K562 (cell line): Measurements from ENCODE around the gene LAMB2. TPM values are rescaled to one million over a fixed set of nuclear protein-coding genes. Genes with fewer than 3 reads are reported as not detected.

ENCODE experiments used
- CREM ChIP-seq: IDR thresholded peaks from 2 replicates; pipeline ENCODE4 v1.6.1; 2014; ENCODE audit warnings: antibody characterized with exemption, low read depth
- CTCFL ChIP-seq: IDR thresholded peaks from 2 replicates; pipeline ENCODE4 v1.6.1; 2011; ENCODE audit warnings: borderline replicate concordance, low read depth, mild to moderate bottlenecking, moderate library complexity, low read length; ENCODE audit not compliant: insufficient read depth, poor library complexity, severe bottlenecking
- GTF2F1 ChIP-seq: IDR thresholded peaks from 2 replicates; pipeline ENCODE4 v1.6.1; 2011; ENCODE audit warnings: low read depth, low read length, improper control_type of control experiment
- HMG20A ChIP-seq: fragments of 450-650 bp; formaldehyde crosslinking; conservative IDR thresholded peaks from 2 replicates; pipeline ENCODE4 v1.4.0; 2020; ENCODE audit warnings: mild to moderate bottlenecking, mixed read lengths
- KAT7 ChIP-seq: sonication (generic); formaldehyde crosslinking; IDR thresholded peaks from 2 replicates; pipeline ENCODE4 v1.8.0; 2022; ENCODE audit warnings: missing genetic modification reagents, mild to moderate bottlenecking, borderline replicate concordance
- MIER1 ChIP-seq: fragments of 450-650 bp; IDR thresholded peaks from 2 replicates; pipeline ENCODE4 v1.6.1; 2016; ENCODE audit warnings: antibody characterized with exemption, mild to moderate bottlenecking, low read depth
- MNT ChIP-seq, 2 experiments: fragments of 450-650 bp; conservative IDR thresholded peaks; 2 replicates each; pipeline ENCODE4 v1.6.1; 2017; ENCODE audit warnings: mild to moderate bottlenecking in 2 of 2, moderate library complexity in 2 of 2
- MYBL2 ChIP-seq, 2 experiments: fragments of 450-650 bp in 1 of 2; sonication (generic) in 1 of 2; formaldehyde crosslinking in 1 of 2; IDR thresholded peaks; 2 replicates each; pipeline versions ENCODE4 v1.6.1 to v1.8.1; 2017 to 2022; ENCODE audit warnings: borderline replicate concordance in 1 of 2, inconsistent platforms in 1 of 2, low read depth in 1 of 2, mild to moderate bottlenecking in 1 of 2, missing genetic modification reagents in 1 of 2, moderate library complexity in 1 of 2
- NFATC3 ChIP-seq: fragments of 450-650 bp; IDR thresholded peaks from 2 replicates; pipeline ENCODE4 v1.6.1; 2017; ENCODE audit warnings: mild to moderate bottlenecking
- NFYB ChIP-seq: IDR thresholded peaks from 2 replicates; pipeline ENCODE4 v1.6.1; 2011; ENCODE audit warnings: mild to moderate bottlenecking, moderate library complexity; ENCODE audit not compliant: insufficient read length; ENCODE audit errors: extremely low read depth
- NONO ChIP-seq, 2 experiments: fragments of 200-400 bp in 1 of 2; fragments of 450-650 bp in 1 of 2; formaldehyde crosslinking in 1 of 2; IDR thresholded peaks; 2 replicates each; pipeline ENCODE4 v1.6.1; 2017; ENCODE audit warnings: low read depth in 2 of 2, mild to moderate bottlenecking in 2 of 2, moderate library complexity in 2 of 2, low read length in 1 of 2
- RB1 ChIP-seq: fragments of 450-650 bp; IDR thresholded peaks from 2 replicates; pipeline ENCODE4 v1.6.1; 2017; ENCODE audit warnings: low read depth, mild to moderate bottlenecking
- RBBP5 ChIP-seq: fragments of 200-600 bp; sonication (generic); IDR thresholded peaks from 2 replicates; pipeline ENCODE4 v1.6.1; 2012; ENCODE audit warnings: borderline replicate concordance, mild to moderate bottlenecking, low read length, control low read depth, inconsistent platforms; ENCODE audit not compliant: insufficient read depth, poor library complexity, severe bottlenecking
- SMAD1 ChIP-seq: fragments of 150-350 bp; IDR thresholded peaks from 2 replicates; pipeline ENCODE4 v1.6.1; 2014; ENCODE audit warnings: low read length, low read depth; ENCODE audit not compliant: partially characterized antibody
- THRA ChIP-seq: fragments of 450-650 bp; IDR thresholded peaks from 2 replicates; pipeline ENCODE4 v1.6.1; 2017; ENCODE audit warnings: mild to moderate bottlenecking, moderate library complexity
- YY1 ChIP-seq, 3 experiments: IDR thresholded peaks; 2 replicates each; pipeline ENCODE4 v1.6.1; 2011; ENCODE audit warnings: low read length in 2 of 3, mild to moderate bottlenecking in 2 of 3, moderate library complexity in 2 of 3, borderline replicate concordance in 1 of 3, control low read depth in 1 of 3, low read depth in 1 of 3; ENCODE audit not compliant: insufficient read depth in 3 of 3, insufficient replicate concordance in 2 of 3, control insufficient read depth in 1 of 3, insufficient read length in 1 of 3; ENCODE audit errors: extremely low read depth in 1 of 3
- ZKSCAN8 ChIP-seq: fragments of 200-800 bp; sonication (Bioruptor generic); IDR thresholded peaks from 2 replicates; pipeline ENCODE4 v1.6.1; 2016; ENCODE audit warnings: missing genetic modification characterization, missing compliant biosample characterization
- polyA plus RNA-seq, 8 experiments: library from polyadenylated mRNA; depleted of rRNA in 4 of 8; stranded (reverse) in 5 of 8; unstranded in 3 of 8; fragments of >200 nt; fragmentation: Nextera tagmentation in 2 of 8; fragmentation: Illumina TruSeq in 1 of 8; extraction: Ambion mirVana in 2 of 8; extraction: Trizol in 1 of 8; gene quantifications; 2 replicates each; pipeline versions ENCODE4 v1.2.1 to v1.2.3, GENCODE V29; 2011 to 2014; ENCODE audit warnings: inconsistent platforms in 1 of 8, missing spikeins in 1 of 8
- total RNA-seq, 7 experiments: library from RNA; depleted of rRNA in 6 of 7; stranded (reverse); fragments of >200 nt in 6 of 7; fragmentation: Illumina TruSeq in 2 of 7; extraction: Trizol in 2 of 7; gene quantifications; 2 replicates each; pipeline versions ENCODE4 v1.2.1 to v1.2.3, GENCODE V29; 2011 to 2021; ENCODE audit warnings: low replicate concordance in 1 of 7

The LAMB2 gene
- total and polyA plus RNA-seq, 9 of the 15 experiments (the other 6 are each of a cell fraction or from before 2014, with no cell fraction given) = 1.4 to 26.0 (median 16.2) TPM

GRCh38 chr3:49093853-49094767 is 38.7 kb downstream of the LAMB2 start, which contains the start of gene QRICH1 (continued):
- no peak for TF ChIP-seq GTF2F1
- TF ChIP-seq MIER1 = no peak
- TF ChIP-seq NFYB = peak; percentile 78
- no peak for TF ChIP-seq NFATC3
- TF ChIP-seq KAT7 (CRISPR knock-in tag) = peak; percentile 59; the same call in 1 of the 2 replicates
- peak; percentile 62; the same call in 1 of the 2 replicates for TF ChIP-seq RB1
- TF ChIP-seq NONO (IDR thresholded peaks at IDR 0.05; ENCODE audit: low read depth in 2 of 2, low read length in 1 of 2) = peak in 1 of 2 experiments; percentile 84; a peak in 2 of 4 replicates
- no peak for TF ChIP-seq THRA
- TF ChIP-seq SMAD1 = no peak
- TF ChIP-seq MYBL2 (IDR thresholded peaks at IDR 0.05; ENCODE audit: low read depth) = no peak
- TF ChIP-seq MYBL2 (CRISPR knock-in tag; IDR thresholded peaks at IDR 0.05; ENCODE audit: borderline replicate concordance) = no peak
- TF ChIP-seq CTCFL = no peak
- peak; percentile 87 for TF ChIP-seq RBBP5
- 0 out of 2 replicates have a peak, but pooled peaks have one; percentile 5 for TF ChIP-seq CREM
- TF ChIP-seq MNT (conservative IDR thresholded peaks at IDR 0.05) = peak; percentile 97
- no peak for TF ChIP-seq ZKSCAN8 (CRISPR knock-in tag)
- peak; percentile 88 to 97 (median 93) for TF ChIP-seq YY1 (IDR thresholded peaks at IDR 0.05; ENCODE audit: borderline replicate concordance in 1 of 3, control insufficient read depth in 1 of 3, extremely low read depth in 1 of 3, insufficient read depth in 3 of 3, insufficient read length in 1 of 3, insufficient replicate concordance in 2 of 3, low read depth in 1 of 3, low read length in 2 of 3)
- TF ChIP-seq HMG20A (CRISPR knock-in tag) = no peak
